K562 (cell line): ENCODE data around the gene PAQR8. TPM values are rescaled to one million over a fixed set of nuclear protein-coding genes. Genes with fewer than 3 reads are reported as not detected.

ENCODE experiments used
- ATF7 ChIP-seq: fragments of 450-650 bp; IDR thresholded peaks from 2 replicates; pipeline ENCODE4 v1.7.1; 2014; ENCODE audit warnings: mild to moderate bottlenecking, moderate library complexity
- BCLAF1 ChIP-seq, 2 experiments: fragments of 450-650 bp in 1 of 2; IDR thresholded peaks; 2 replicates each; pipeline ENCODE4 v1.6.1; 2011 to 2017; ENCODE audit warnings: low read depth in 2 of 2, antibody characterized with exemption in 1 of 2, borderline replicate concordance in 1 of 2, low read length in 1 of 2, mild to moderate bottlenecking in 1 of 2, mixed read lengths in 1 of 2; ENCODE audit not compliant: control insufficient read depth in 1 of 2
- CSDE1 ChIP-seq, 2 experiments: fragments of 450-650 bp; IDR thresholded peaks; 2 replicates each; pipeline ENCODE4 v1.6.1; 2016; ENCODE audit warnings: mild to moderate bottlenecking in 1 of 2
- EZH2 ChIP-seq: IDR thresholded peaks from 2 replicates; pipeline ENCODE4 v1.6.1; 2012; ENCODE audit warnings: low read depth, mild to moderate bottlenecking, inconsistent platforms, low read length, borderline replicate concordance
- HMBOX1 ChIP-seq: sonication (generic); IDR thresholded peaks from 2 replicates; pipeline ENCODE4 v1.6.1; 2016
- SAP30 ChIP-seq: fragments of 200-600 bp; sonication (generic); IDR thresholded peaks from 2 replicates; pipeline ENCODE4 v1.6.1; 2012; ENCODE audit warnings: borderline replicate concordance, low read depth, mild to moderate bottlenecking, moderate library complexity, low read length, control low read depth, inconsistent platforms; ENCODE audit not compliant: insufficient read depth, poor library complexity, severe bottlenecking
- SOX6 ChIP-seq: fragments of 450-650 bp; IDR thresholded peaks from 2 replicates; pipeline ENCODE4 v1.6.1; 2014; ENCODE audit warnings: mild to moderate bottlenecking
- SREBF2 ChIP-seq: sonication (generic); formaldehyde crosslinking; IDR thresholded peaks from 2 replicates; pipeline ENCODE4 v1.4.0; 2020; ENCODE audit warnings: mild to moderate bottlenecking, missing genetic modification reagents
- TFAM ChIP-seq: fragments of 250-450 bp; sonication (Bioruptor Pico); conservative IDR thresholded peaks from 2 replicates; pipeline ENCODE4 v1.5.0; 2021; ENCODE audit warnings: mild to moderate bottlenecking, moderate library complexity
- ZNF239 ChIP-seq: fragments of 250-450 bp; sonication (Bioruptor Pico); IDR thresholded peaks from 2 replicates; pipeline ENCODE4 v1.4.0; 2020; ENCODE audit warnings: mild to moderate bottlenecking
- polyA plus RNA-seq, 8 experiments: library from polyadenylated mRNA; depleted of rRNA in 4 of 8; stranded (reverse) in 5 of 8; unstranded in 3 of 8; fragments of >200 nt; fragmentation: Nextera tagmentation in 2 of 8; fragmentation: Illumina TruSeq in 1 of 8; extraction: Ambion mirVana in 2 of 8; extraction: Trizol in 1 of 8; gene quantifications; 2 replicates each; pipeline versions ENCODE4 v1.2.1 to v1.2.3, GENCODE V29; 2011 to 2014; ENCODE audit warnings: inconsistent platforms in 1 of 8, missing spikeins in 1 of 8
- total RNA-seq, 7 experiments: library from RNA; depleted of rRNA in 6 of 7; stranded (reverse); fragments of >200 nt in 6 of 7; fragmentation: Illumina TruSeq in 2 of 7; extraction: Trizol in 2 of 7; gene quantifications; 2 replicates each; pipeline versions ENCODE4 v1.2.1 to v1.2.3, GENCODE V29; 2011 to 2021; ENCODE audit warnings: low replicate concordance in 1 of 7
- TF ChIP-seq, protein P1 (sequence below), 2 experiments: fragments of 150-350 bp in 1 of 2; IDR thresholded peaks; 2 replicates each; pipeline ENCODE4 v1.6.1; 2012 to 2016; ENCODE audit warnings: low read depth in 2 of 2, low read length in 2 of 2, mild to moderate bottlenecking in 1 of 2, moderate library complexity in 1 of 2
- TF ChIP-seq, protein P2 (sequence below): fragments of 250-450 bp; sonication (Bioruptor Pico); IDR thresholded peaks from 2 replicates; pipeline ENCODE4 v1.4.0; 2020; ENCODE audit warnings: mild to moderate bottlenecking, moderate library complexity
- TF ChIP-seq, protein P3 (sequence below): fragments of 250-450 bp; sonication (Bioruptor Pico); IDR thresholded peaks from 2 replicates; pipeline ENCODE4 v1.5.0; 2021; ENCODE audit warnings: mild to moderate bottlenecking, borderline replicate concordance

PAQR8 gene
- total and polyA plus RNA-seq, 9 of the 15 experiments (the other 6 are each of a cell fraction or from before 2014, with no cell fraction given): 1.4 to 10.2 (median 3.5) TPM

DNA sequence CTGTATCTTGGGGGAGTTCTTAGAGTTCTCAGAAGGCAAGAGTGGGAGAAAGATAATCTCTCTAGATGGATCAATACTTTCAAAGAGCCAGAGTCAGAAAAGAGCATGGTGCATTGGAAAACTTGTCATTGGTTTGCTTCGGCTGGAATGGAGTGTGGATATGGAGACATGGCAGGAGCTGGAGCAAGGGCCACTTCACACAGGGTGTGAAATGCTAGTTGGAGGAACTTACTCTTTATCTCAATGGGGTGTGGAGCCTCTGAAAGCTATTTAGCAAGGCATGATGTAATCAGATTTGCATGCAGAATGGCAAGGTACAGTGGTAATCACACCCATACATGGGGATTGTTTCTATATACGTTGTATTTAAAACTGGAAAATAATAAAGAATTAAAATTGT is 31.5 kb upstream of the PAQR8 start (continued):
- TF ChIP-seq, protein P1, sequence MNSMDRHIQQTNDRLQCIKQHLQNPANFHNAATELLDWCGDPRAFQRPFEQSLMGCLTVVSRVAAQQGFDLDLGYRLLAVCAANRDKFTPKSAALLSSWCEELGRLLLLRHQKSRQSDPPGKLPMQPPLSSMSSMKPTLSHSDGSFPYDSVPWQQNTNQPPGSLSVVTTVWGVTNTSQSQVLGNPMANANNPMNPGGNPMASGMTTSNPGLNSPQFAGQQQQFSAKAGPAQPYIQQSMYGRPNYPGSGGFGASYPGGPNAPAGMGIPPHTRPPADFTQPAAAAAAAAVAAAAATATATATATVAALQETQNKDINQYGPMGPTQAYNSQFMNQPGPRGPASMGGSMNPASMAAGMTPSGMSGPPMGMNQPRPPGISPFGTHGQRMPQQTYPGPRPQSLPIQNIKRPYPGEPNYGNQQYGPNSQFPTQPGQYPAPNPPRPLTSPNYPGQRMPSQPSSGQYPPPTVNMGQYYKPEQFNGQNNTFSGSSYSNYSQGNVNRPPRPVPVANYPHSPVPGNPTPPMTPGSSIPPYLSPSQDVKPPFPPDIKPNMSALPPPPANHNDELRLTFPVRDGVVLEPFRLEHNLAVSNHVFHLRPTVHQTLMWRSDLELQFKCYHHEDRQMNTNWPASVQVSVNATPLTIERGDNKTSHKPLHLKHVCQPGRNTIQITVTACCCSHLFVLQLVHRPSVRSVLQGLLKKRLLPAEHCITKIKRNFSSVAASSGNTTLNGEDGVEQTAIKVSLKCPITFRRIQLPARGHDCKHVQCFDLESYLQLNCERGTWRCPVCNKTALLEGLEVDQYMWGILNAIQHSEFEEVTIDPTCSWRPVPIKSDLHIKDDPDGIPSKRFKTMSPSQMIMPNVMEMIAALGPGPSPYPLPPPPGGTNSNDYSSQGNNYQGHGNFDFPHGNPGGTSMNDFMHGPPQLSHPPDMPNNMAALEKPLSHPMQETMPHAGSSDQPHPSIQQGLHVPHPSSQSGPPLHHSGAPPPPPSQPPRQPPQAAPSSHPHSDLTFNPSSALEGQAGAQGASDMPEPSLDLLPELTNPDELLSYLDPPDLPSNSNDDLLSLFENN (IDR thresholded peaks at IDR 0.05; ENCODE audit: low read depth in 2 of 2, low read length in 2 of 2): no peak
- TF ChIP-seq, protein P2, sequence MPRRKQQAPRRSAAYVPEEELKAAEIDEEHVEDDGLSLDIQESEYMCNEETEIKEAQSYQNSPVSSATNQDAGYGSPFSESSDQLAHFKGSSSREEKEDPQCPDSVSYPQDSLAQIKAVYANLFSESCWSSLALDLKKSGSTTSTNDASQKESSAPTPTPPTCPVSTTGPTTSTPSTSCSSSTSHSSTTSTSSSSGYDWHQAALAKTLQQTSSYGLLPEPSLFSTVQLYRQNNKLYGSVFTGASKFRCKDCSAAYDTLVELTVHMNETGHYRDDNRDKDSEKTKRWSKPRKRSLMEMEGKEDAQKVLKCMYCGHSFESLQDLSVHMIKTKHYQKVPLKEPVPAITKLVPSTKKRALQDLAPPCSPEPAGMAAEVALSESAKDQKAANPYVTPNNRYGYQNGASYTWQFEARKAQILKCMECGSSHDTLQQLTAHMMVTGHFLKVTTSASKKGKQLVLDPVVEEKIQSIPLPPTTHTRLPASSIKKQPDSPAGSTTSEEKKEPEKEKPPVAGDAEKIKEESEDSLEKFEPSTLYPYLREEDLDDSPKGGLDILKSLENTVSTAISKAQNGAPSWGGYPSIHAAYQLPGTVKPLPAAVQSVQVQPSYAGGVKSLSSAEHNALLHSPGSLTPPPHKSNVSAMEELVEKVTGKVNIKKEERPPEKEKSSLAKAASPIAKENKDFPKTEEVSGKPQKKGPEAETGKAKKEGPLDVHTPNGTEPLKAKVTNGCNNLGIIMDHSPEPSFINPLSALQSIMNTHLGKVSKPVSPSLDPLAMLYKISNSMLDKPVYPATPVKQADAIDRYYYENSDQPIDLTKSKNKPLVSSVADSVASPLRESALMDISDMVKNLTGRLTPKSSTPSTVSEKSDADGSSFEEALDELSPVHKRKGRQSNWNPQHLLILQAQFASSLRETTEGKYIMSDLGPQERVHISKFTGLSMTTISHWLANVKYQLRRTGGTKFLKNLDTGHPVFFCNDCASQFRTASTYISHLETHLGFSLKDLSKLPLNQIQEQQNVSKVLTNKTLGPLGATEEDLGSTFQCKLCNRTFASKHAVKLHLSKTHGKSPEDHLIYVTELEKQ (CRISPR knock-in tag): no peak
- TF ChIP-seq BCLAF1 (IDR thresholded peaks at IDR 0.05; ENCODE audit: borderline replicate concordance in 1 of 2, control insufficient read depth in 1 of 2, low read depth in 2 of 2, low read length in 1 of 2): no peak
- TF ChIP-seq HMBOX1: peak; percentile 70
- TF ChIP-seq TFAM: no peak
- TF ChIP-seq SREBF2 (CRISPR knock-in tag): no peak
- TF ChIP-seq SOX6: no peak; the same call in 1 of the 2 replicates
- TF ChIP-seq, protein P3, sequence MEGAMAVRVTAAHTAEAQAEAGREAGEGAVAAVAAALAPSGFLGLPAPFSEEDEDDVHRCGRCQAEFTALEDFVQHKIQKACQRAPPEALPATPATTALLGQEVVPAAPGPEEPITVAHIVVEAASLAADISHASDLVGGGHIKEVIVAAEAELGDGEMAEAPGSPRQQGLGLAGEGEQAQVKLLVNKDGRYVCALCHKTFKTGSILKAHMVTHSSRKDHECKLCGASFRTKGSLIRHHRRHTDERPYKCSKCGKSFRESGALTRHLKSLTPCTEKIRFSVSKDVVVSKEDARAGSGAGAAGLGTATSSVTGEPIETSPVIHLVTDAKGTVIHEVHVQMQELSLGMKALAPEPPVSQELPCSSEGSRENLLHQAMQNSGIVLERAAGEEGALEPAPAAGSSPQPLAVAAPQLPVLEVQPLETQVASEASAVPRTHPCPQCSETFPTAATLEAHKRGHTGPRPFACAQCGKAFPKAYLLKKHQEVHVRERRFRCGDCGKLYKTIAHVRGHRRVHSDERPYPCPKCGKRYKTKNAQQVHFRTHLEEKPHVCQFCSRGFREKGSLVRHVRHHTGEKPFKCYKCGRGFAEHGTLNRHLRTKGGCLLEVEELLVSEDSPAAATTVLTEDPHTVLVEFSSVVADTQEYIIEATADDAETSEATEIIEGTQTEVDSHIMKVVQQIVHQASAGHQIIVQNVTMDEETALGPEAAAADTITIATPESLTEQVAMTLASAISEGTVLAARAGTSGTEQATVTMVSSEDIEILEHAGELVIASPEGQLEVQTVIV: no peak
- TF ChIP-seq SAP30: no peak
- peak; percentile 88 for TF ChIP-seq ATF7
- TF ChIP-seq ZNF239 (CRISPR knock-in tag): no peak
- TF ChIP-seq EZH2: no peak
- TF ChIP-seq CSDE1 (IDR thresholded peaks at IDR 0.05): no peak
